Erythroblast (primary cell): ENCODE measurements around the gene GON7.
"Not testable (repeated sequence)": the region's sequence is repeated elsewhere in the genome, so short reads cannot be mapped to it uniquely, and the experiment has no call there.

ENCODE experiments used
- DNase-seq, 2 experiments: peaks; one replicate each; lab custom pipeline; 2025; lab: John Stamatoyannopoulos, UW
- GATA1 ChIP-seq: IDR thresholded peaks from 2 replicates; pipeline ENCODE4 v1.6.1; 2011; ENCODE audit warnings: low read depth, mild to moderate bottlenecking, control low read depth, low read length, moderate library complexity
- POLR2A ChIP-seq: IDR thresholded peaks from 2 replicates; pipeline ENCODE4 v1.6.1; 2011; ENCODE audit warnings: mild to moderate bottlenecking, low read length

Gene GON7, protein sequence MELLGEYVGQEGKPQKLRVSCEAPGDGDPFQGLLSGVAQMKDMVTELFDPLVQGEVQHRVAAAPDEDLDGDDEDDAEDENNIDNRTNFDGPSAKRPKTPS

DNA sequence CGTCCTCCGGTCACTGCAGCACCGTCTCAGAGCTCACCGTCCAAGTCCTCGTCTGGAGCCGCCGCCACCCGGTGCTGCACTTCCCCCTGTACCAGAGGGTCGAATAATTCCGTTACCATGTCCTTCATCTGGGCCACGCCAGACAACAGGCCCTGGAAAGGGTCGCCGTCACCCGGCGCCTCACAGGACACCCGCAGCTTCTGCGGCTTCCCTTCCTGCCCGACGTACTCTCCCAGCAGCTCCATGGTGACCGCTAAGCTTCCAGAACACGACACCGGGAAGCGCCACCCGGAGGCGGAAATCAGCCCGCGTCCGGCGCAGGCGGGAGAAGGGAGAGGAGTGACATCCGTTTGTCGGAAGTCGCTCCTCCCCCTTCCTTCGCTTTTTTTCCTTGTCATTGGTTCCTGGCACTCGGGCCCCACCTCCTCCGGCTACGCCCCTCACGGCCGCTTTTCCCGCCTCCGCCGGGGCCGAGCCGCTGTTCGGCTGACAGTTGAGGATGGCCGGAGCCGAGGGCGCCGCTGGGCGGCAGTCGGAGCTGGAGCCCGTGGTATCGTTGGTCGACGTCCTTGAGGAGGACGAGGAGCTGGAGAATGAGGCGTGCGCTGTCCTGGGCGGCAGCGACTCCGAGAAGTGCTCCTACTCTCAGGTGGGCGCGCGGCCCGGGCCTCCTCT is at the start of gene GON7, which contains the start of gene UBR7:
GON7 (minus strand) TSS at position 273 of the 675 bp plus-strand sequence; CDS start at position 245, 28 bp downstream.
UBR7 (plus strand) TSS at position 464 of the 675 bp plus-strand sequence; CDS start at position 500, 36 bp downstream.
- peak; percentile 96 to 97 for DNase-seq
- TF ChIP-seq GATA1 (no peak), POLR2A (peak; percentile 94)

DNA sequence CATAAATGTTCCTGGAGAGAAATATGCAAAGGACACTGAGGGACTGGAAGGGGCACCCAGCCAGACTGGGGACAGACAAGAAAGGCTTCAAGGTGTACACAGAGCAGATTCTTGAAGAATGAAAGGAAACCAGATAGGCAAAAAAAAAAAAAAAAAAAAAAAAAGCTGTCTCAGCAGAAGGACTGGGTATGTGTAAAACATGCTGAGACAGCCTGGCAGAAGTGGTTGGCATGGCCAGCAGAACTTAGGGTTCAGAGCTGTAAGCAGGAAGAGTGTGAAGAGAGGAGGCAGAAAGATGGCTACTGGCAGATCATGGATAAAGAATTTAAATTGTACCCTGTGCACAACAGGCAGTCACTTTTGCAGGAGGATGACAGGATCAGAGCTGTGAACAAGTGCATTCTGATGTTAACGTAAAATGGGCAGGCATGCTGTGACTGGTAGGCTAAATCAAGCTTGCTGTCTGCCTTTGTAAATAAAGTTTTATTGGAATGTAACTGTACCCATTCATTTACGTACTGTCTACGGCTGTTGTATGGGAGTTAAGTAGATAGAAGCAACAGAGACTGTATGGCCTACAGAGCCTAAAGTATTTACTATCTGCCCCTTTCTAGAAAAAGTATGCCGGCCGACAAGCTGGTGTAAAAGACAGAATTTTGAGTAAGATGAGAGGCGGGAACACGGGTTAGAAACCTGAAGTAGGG is 42.4 kb upstream of the GON7 start:
- DNase-seq: no peak
- no peak for TF ChIP-seq POLR2A
- no peak for TF ChIP-seq GATA1

DNA sequence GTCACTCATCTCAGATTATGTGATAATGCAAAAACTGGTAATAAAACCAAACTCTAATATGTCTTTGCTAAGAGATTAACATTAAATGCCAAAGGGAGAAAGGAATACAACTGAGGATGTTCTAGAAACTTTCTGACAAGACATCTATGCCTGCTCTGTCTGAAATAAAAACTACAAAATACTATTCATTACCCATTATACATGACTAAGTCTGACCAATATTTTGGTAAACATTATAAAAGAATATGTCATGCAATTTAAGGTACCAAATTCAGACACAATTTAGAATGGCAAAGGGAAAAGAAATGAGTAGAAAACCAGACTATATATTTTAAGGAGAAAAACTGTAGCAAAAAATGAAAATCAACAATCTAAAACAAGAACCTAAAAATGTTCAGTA is 39.7 kb upstream of the GON7 start:
- DNase-seq: no peak
- TF ChIP-seq POLR2A (no peak), GATA1 (no peak)

DNA sequence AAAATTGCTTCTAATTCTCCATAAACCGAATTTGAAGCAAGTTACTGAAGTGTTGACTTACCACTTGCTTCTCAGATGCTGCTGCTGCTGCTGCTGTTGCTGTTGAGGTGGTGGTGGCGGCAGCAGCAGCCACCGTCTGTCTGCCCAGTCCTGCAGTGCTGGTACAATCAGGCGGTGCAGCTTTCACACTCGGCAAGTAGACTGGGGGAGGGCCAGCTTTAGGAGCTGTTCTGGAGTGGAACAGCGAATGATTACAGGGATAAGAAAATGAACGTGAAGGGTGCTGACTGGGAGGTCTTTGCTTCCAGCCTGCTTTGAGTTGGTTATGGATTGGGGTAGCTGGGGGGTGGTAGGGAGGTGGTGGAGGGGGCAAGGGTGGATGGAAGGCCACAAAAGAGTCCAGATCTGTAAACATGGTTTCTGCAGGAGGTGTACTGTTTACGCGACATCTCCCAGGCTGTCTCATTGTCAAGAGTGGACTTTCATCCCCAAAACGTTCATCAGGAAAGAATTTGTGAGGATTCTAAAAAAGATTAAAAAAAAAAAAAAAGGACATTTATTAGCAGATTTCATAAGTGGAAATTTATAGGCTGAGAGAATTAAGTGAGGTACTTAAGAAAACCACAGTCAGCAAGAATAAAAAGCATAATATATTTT is 39.0 kb upstream of the GON7 start:
- no peak for DNase-seq
- no peak for TF ChIP-seq GATA1
- no peak for TF ChIP-seq POLR2A

DNA sequence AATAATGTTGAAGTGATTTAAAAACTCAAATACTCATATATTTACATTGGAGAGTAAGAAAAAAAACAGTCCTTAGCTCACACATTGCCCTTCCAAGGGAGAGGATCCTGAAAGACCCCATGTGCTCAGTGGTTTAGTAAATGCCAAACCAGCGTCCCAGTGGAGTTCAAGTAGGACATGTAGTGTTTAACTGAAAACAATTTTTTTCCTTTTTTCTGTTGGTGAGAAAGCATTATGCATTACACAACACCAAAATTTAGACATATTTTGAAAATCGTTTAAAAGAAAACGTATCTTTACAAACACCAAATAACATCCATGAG is 33.8 kb upstream of the GON7 start:
- no peak for DNase-seq
- TF ChIP-seq GATA1 (no peak), POLR2A (no peak)

DNA sequence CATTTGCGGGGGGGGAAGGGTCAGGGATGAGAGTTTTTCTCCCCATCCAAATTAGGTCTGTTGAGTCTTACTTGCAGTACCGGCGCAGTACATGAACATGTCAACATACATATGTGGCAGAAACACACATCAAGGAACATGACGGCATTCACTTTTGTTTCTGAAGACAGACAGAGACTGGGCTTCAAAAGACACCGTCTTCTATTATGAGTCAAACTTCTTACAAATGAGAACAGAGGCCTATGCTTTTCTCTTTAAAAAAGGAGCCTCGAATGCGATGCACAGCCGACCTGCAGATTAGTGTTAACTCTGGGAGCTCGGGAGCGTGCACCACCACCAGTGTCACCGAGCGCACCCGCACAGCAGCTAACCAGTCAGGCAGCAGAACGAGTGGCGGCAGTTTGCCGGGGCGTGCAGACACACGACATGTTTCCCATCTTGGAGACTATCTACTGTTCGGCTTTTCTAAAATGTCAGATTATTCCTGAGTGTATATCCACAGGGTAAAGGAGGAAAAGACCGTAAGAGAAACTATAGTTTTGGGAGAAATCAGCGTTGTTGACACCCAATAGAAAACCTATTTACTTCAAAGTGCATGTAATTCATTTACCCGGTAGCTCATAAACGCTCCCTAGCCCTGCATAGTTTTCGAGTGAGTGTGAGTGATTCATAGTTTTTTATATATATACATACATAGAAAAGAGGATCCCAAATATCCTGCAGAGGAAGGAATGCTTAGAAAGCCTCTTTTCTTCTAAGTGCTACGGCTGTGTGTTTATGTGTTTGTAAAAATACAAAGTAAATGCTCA is 33.2 kb upstream of the GON7 start:
- TF ChIP-seq GATA1 (no peak), POLR2A (no peak)
- no peak for DNase-seq

DNA sequence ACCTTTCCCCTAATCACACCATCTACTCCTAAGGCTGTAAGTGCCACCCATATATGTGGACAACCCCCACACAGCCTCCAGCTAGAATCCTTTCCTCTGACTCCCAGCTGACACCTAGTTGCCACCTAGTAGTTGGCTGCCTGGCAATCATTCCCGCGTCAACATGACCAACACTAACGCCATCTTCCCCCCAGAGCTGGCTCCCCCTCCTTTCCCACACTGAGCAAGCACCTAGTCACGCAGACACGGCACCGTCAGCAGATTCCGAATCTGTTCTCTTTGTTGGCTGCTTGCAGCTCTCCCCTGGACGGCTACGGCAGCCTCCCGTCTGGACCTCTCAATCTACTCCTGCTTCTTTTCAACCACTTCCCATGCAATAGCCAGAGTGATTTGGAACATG is 27.9 kb upstream of the GON7 start:
- no peak for DNase-seq
- TF ChIP-seq GATA1 (no peak), POLR2A (no peak)

DNA sequence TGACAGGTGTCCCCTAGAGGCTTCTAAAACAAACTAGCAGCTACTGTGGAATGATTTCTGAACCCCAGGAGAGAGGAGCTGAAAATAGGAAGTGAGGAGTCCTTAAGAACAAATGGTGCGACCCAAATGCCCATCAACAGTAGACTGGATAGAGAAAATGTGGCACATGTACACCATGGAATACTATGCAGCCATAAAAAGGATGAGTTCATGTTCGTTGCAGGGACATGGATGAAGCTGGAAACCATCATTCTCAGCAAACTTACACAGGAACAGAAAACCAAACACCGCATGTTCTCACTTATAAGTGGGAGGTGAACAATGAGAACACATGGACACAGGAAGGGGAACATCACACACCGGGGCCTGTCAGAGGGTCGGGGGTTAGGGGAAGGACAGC is 26.2 kb upstream of the GON7 start:
- not testable (repeated sequence) for DNase-seq

DNA sequence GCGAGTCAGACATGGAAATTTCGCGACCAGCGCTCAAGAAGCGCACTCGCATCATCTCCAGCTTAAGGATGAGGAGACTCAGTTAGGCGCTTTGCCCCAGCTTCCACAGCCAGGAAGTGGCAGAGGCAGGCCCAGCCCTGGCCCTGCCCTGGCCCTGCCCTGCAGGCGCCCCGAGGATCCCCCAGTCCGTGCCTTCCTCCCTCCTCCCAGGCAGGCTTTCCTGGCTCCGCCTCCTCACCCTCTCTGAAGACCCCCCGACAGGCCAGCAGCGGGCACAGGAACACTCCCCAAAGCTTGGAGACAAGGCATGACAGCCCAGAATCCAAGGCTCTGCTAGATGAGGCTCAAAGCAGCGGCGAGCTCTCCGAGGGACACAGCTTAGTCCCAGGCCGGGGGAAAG is 25.3 kb upstream of the GON7 start:
- TF ChIP-seq GATA1: no peak
- no peak for TF ChIP-seq POLR2A
- no peak for DNase-seq

DNA sequence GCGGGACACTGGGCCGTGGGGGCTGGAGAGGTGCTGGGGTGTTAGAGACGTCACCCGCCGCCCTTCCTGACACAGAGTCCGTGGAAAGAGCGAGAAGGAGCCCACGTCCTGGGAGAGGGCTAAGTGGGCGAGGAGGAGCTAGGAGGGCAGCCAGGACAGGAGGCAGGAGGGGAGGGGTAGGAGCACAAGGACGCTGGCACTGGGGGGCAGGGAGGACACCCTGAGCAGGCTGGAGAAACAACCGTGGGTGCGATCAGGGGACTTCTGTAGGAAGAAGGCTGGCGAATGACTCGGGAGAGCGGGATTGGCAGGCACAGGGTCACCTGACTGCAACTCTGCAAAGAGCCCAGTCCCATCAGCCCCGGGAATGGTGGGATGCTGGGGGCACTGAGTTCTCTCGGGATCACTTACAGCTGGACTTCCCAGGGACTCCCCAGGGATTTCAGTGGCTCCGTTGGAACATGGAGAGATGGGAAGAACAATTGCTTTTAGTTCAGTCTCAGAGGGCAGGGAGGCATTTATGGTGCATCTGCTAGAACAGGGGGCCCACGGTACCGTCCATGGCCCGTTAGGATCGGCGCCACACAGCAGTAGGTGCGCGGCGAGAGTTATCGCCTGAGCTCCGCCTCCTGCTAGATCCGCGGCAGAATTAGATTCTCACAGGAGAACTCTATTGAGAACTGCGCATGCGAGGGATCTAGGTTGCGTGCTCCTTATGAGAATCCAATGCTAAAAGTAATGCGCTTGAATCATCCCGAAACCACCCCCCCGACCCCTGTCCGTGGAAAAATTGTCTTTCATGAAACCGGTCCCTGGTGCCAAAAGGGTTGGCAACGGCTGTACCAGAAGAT is 24.5 kb upstream of the GON7 start:
- no peak for DNase-seq
- TF ChIP-seq POLR2A (no peak), GATA1 (no peak)

DNA sequence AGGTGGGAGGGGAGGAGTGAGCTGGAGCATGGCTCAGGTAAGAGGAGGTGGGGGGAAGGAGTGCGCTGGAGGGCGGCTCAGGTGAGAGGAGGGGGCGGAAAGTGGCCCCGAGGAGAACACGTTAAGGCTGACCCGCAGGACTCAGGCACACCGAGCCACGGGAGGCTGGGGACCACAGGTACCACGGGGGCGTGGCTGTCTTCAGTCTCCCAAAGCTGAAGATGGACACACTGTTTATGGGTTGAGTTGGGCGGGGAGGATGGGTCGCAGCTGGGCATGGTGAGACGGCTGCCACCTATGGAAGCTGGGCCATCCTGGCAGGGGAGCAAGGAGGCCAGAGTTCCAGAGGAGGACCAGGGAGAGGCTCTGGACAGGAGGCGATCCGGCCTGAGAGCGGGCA is 23.7 kb upstream of the GON7 start:
- DNase-seq: no peak
- TF ChIP-seq POLR2A (no peak), GATA1 (no peak)

DNA sequence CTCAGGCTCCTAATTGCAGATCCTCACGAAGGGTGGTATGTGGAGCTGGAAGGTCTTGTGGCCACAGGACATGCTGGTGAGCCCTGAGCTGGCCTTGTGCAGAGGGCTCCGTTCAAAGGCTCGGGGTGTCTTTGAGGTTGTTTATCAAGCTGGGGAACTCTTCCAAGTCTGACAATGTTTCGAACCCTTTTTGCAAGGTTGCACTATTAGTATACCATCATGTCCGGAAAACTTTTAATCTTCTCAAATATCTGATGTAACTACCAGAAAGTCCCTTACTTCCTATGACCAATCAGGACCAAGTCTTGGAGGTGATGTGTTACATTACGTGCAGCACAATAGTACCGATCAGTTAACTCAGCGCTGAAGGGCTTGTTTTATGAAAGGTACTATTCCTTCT is 21.7 kb upstream of the GON7 start:
- no peak for TF ChIP-seq POLR2A
- no peak for TF ChIP-seq GATA1

DNA sequence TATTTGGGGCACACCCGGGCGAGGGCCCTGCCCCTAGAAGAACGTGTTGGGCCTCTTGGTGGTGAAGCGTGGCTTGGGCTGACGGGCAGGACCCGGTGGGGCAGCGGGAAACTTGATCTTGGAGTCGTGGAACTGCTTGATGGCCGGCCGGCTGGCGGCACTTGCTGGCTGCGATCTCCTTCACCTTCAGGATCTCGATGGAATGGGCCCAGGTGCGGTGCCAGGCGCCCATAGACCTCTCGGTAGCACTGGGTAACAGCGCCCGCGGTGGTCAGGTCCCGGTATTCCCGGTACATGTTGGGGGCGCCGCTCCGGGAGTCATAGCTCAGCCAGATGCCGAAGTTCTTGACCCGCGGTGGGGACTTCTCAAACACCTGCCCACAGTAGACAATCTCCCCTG is 16.7 kb upstream of the GON7 start:
- DNase-seq: no peak
- no peak for TF ChIP-seq GATA1
- no peak for TF ChIP-seq POLR2A

More for the DNA sequence above, 21.7 kb upstream of the GON7 start:
- no peak for DNase-seq
